ENCODE data around the gene CAMSAP2.

- TF ChIP-seq MAX (IDR thresholded peaks at IDR 0.05; ENCODE audit: low read depth, low read length) (no peak), POLR2A (IDR thresholded peaks at IDR 0.05; ENCODE audit: extremely low read depth, insufficient read length) (no peak), CTCF (IDR thresholded peaks at IDR 0.05; ENCODE audit: low read depth, low read length) (no peak)
Measured at GRCh38 chr1:200896531-200897196, 158.0 kb downstream of the CAMSAP2 start.
